Right lobe of liver (tissue), 6 donors: ENCODE measurements around the gene TNS1. TPM values are rescaled to one million over a fixed set of nuclear protein-coding genes. Genes with fewer than 3 reads are reported as not detected.
"Not testable (repeated sequence)": the region's sequence is repeated elsewhere in the genome, so short reads cannot be mapped to it uniquely, and the experiment has no call there.

Experiments
- ATAC-seq, 4 donors: fragments of 200-7000 bp; cut with Tn5 transposase; one replicate each; pipeline ENCODE4 v1.9.1; 2020; ENCODE audit warnings: mild to moderate bottlenecking in 4 of 4, moderate library complexity in 4 of 4
- DNase-seq, 3 donors: peaks; one replicate each; pipeline ENCODE4 v3.0.0-alpha.2; 2020
- H3K27ac ChIP-seq, 3 donors: fragments of 200-600 bp; one replicate each; pipeline ENCODE4 v1.8.0; 2022
- H3K27me3 ChIP-seq, 2 donors: fragments of 200-600 bp; one replicate each; pipeline ENCODE4 v1.8.0; 2022
- H3K36me3 ChIP-seq, 4 donors: fragments of 200-600 bp; sonication (generic) in 1 of 4; one replicate each; pipeline versions ENCODE4 v1.5.1 to v1.8.0; 2017 to 2022; ENCODE audit warnings: control low read depth in 1 of 4
- H3K4me1 ChIP-seq, 4 donors: fragments of 200-600 bp; sonication (generic) in 1 of 4; one replicate each; pipeline versions ENCODE4 v1.5.1 to v1.8.0; 2017 to 2022; ENCODE audit warnings: control low read depth in 1 of 4
- H3K4me3 ChIP-seq, 3 donors: fragments of 200-600 bp; one replicate each; pipeline ENCODE4 v1.8.0; 2022
- H3K9me3 ChIP-seq, 4 donors: fragments of 200-600 bp; sonication (generic) in 1 of 4; one replicate each; pipeline versions ENCODE4 v1.5.1 to v1.8.0; 2017 to 2022; ENCODE audit warnings: control low read depth in 1 of 4
- POLR2A ChIP-seq: fragments of 450-650 bp; IDR thresholded peaks from one replicate; pipeline ENCODE4 v1.6.1; 2017; ENCODE audit warnings: antibody characterized with exemption, mild to moderate bottlenecking
- WGBS: methylation state at CpG from one replicate; pipeline ENCODE4 v1.1.6; 2018; ENCODE audit warnings: low coverage, low lambda C conversion rate; ENCODE audit not compliant: insufficient coverage; ENCODE audit errors: missing lambda C conversion rate; 5-methylcytosine and 5-hydroxymethylcytosine counted together
- intact Hi-C, 2 donors: fragments of 100-400 bp; cut with DNase I; formaldehyde crosslinking; loops; one replicate each; pipeline versions ENCODE4 v1.11.2 to v1.14.1; 2022
- long read RNA-seq: library from polyadenylated mRNA; unstranded; transcript quantifications from one replicate; pipeline ENCODE4 v2.0.0, GENCODE V29; 2019
- total RNA-seq, 6 experiments: library from RNA; depleted of rRNA in 2 of 6; stranded (reverse); fragments of >200 nt in 2 of 6; fragmentation: NEBNext Ultra II Directional in 3 of 6; extraction: Animal tissue kit (Norgen Biotek cat#: 25700) in 3 of 6; gene quantifications; one replicate each; pipeline versions ENCODE4 v1.1.0 to v1.2.4, GENCODE V29; 2016 to 2023
- TF ChIP-seq, protein P1 (sequence below), 4 donors: fragments of 200-600 bp in 3 of 4; fragments of 450-650 bp in 1 of 4; IDR thresholded peaks; one replicate each; pipeline versions ENCODE4 v1.5.1 to v1.8.0; 2016 to 2022; ENCODE audit warnings: antibody characterized with exemption in 4 of 4, mild to moderate bottlenecking in 2 of 4
- donor health status: DM: no; HTN: yes; CAD: no.
- donor health status: DM: no; HTN: no; CAD: no.
- donor health status: DM: no; HTN: no; CAD: no.
- donor health status: DM: no; HTN: yes; CAD: no.
- donor health status: DM: no; HTN: yes; CAD: no.

The TNS1 gene
- total RNA-seq = 100 to 1,000 TPM in 3 of 6 experiments, 10 to 100 TPM in 3; 68.4 to 209 (median 99.2) TPM
- long read RNA-seq, partial matches to known transcripts = 0 of 4 reads
- long read RNA-seq, other reads (novel, unspliced or antisense) = 4 of 4 reads

DNA sequence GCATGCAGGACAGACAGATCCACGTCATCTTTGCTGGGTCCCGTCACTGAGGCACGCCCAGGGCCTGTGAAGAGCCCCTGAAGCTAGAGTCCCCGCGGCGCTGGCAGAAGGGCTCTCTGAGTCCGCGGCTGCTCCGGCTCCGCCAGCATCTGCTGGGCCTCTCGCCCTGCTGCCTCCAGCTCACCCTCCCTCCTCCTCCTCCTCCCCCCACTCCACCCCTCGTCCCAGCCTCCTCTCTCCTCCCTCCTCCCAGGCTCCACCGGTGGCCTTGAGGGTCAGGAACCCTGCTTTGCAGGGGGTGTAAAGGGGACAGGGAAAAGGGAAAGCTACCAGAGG lies at the start of gene TNS1:
Gene TNS1, minus strand, starts transcription at position 151 of the 336 bp plus-strand sequence. Its CDS starts 123 bp downstream, at position 28.
- H3K4me1 ChIP-seq = no peaks in the 10 kb centered on the region
- no peak within 1 kb of the TSS for H3K27ac ChIP-seq
- H3K4me3 ChIP-seq = no peak within 1 kb of the TSS
- H3K9me3 ChIP-seq = no peaks in the 10 kb centered on the region
- TF ChIP-seq, protein P1, sequence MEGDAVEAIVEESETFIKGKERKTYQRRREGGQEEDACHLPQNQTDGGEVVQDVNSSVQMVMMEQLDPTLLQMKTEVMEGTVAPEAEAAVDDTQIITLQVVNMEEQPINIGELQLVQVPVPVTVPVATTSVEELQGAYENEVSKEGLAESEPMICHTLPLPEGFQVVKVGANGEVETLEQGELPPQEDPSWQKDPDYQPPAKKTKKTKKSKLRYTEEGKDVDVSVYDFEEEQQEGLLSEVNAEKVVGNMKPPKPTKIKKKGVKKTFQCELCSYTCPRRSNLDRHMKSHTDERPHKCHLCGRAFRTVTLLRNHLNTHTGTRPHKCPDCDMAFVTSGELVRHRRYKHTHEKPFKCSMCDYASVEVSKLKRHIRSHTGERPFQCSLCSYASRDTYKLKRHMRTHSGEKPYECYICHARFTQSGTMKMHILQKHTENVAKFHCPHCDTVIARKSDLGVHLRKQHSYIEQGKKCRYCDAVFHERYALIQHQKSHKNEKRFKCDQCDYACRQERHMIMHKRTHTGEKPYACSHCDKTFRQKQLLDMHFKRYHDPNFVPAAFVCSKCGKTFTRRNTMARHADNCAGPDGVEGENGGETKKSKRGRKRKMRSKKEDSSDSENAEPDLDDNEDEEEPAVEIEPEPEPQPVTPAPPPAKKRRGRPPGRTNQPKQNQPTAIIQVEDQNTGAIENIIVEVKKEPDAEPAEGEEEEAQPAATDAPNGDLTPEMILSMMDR (IDR thresholded peaks at IDR 0.05) = no peak
- no peak for TF ChIP-seq POLR2A
- H3K36me3 ChIP-seq = no peaks in the 10 kb centered on the region
- no CpG with 5 or more reads among the region's 13 CpGs for WGBS
- no peaks in the 10 kb centered on the region for H3K27me3 ChIP-seq
- ATAC-seq (no peak), DNase-seq (no peak)
- intact Hi-C loops = no loop called here

DNA sequence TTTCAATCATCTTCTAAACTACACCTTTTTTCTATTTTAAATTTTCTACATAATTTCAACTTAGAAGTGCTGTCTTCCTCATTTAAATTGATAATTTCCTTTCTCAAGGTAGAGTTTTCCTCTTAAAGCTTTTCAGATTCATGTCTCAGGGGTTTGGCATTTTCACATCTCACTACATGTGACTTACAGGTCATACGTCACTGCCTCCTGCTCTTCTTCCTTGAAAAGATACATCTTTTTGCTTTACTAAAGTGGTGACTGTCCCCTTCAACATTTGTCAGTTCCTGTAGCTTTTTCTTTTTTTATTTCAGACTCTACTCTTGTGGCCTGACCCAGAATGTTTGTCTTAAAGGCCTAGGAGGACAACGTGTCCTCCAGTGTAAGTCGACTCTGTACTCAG lies 49.1 kb upstream of the TNS1 start:
- WGBS = 78% methylated on average over 3 of the region's 3 CpGs
- no peak for DNase-seq
- H3K27me3 ChIP-seq = no peaks in the 10 kb centered on the region
- H3K27ac ChIP-seq = no peak overlapping the region
- no peak overlapping the region for H3K4me3 ChIP-seq
- no peaks in the 10 kb centered on the region for H3K4me1 ChIP-seq
- no peaks in the 10 kb centered on the region for H3K9me3 ChIP-seq
- H3K36me3 ChIP-seq = no peaks in the 10 kb centered on the region
- intact Hi-C loops = no loop called here
- no peak for ATAC-seq
- no peak for TF ChIP-seq POLR2A
- TF ChIP-seq, protein P1 (IDR thresholded peaks at IDR 0.05) = no peak

DNA sequence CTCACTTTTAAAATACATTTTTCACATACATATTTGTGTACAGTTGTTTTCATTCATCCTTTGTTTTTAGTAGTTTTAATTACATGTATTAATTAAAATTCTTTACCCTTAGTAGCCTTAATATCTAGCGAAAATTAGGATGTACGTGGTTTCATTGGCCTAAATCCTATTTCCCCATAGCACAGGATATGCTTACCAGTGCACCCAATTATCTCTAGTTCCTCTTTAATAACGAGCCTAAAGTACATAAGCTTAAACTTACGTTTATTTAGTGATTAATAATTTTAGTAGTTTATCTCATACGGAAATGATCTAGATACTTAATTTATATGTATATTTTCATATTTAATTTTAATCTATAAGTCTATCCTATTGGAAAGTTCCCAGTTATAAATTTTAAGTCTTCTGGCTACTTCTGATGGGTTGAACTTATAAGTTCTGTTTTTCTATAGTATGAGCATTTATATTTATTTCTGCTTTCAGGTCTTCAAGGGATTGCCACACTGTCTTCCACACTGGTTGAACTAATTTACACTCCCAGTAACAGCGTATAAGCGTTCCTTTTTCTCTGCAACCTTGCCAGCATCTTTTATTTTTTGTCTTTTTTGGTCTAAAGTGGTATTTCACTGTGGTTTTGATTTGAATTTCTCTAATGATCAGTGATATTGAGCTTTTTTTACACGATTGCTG lies 44.9 kb upstream of the TNS1 start:
- Histone ChIP-seq H3K36me3 (no peaks in the 10 kb centered on the region), H3K27ac (no peak overlapping the region), H3K27me3 (no peaks in the 10 kb centered on the region), H3K4me1 (no peaks in the 10 kb centered on the region), H3K4me3 (no peak overlapping the region), H3K9me3 (no peaks in the 10 kb centered on the region)
- no peak for TF ChIP-seq POLR2A
- TF ChIP-seq, protein P1 (IDR thresholded peaks at IDR 0.05) = no peak
- DNase-seq (no peak), ATAC-seq (peak in 2 of 4 donors; percentile 42 to 62)
- intact Hi-C loops = no loop called here
- 51% methylated on average over 8 of the region's 8 CpGs for WGBS

DNA sequence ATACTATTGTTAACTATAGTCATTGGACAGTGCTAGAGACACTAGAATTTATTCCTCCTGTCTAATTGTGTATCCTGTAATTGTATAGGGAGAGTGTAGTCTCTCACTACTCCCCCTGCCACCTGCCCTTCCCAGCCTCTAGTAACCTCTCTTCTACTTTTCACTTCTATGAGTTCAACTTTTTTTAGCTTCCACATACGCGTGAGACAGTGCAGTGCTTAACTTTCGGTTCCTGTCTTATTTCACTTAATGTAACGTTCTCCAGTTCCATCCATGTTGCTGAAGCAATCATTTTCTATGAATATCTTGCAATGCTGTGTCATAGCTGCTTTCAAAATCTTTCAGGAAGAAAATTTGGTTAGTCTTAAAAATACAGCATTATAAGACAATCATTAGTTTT lies 43.4 kb upstream of the TNS1 start:
- 28% methylated on average over 4 of the region's 4 CpGs for WGBS
- H3K27me3 ChIP-seq = no peaks in the 10 kb centered on the region
- ATAC-seq = peak; percentile 45 to 75 (median 62)
- no peaks in the 10 kb centered on the region for H3K36me3 ChIP-seq
- H3K4me3 ChIP-seq = no peak overlapping the region
- DNase-seq = no peak
- no peaks in the 10 kb centered on the region for H3K4me1 ChIP-seq
- intact Hi-C loops = no loop called here
- H3K9me3 ChIP-seq = no peaks in the 10 kb centered on the region
- no peak overlapping the region for H3K27ac ChIP-seq
- no peak for TF ChIP-seq POLR2A
- TF ChIP-seq, protein P1 (IDR thresholded peaks at IDR 0.05) = no peak

DNA sequence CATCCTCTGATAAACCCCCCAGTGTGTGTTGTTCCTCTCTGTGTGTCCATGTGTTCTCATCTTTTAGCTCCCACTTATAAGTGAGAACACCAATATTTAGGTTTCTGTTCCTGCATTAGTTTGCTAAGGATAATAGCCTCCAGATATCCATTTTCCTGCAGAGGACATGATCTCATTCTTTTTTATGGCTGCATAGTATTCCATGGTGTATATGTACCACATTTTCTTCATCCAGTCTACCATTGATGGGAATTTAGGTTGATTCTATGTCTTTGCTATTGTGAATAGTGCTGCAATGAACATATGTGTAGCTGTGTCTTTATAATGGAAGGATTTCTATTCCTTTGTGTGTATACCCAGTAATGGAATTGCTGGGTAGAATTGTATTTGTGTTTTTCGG lies 41.8 kb upstream of the TNS1 start:
- intact Hi-C loops, H3K36me3 ChIP-seq, H3K27me3 ChIP-seq, ATAC-seq, H3K9me3 ChIP-seq, H3K27ac ChIP-seq, H3K4me3 ChIP-seq, H3K4me1 ChIP-seq, DNase-seq: not testable (repeated sequence)
- WGBS = 82% methylated on average over 1 of the region's 1 CpG
